Ishikawa (cell line): ENCODE measurements around the gene SAMD14.

Experiments used
- CEBPB ChIP-seq: IDR thresholded peaks from 2 replicates; pipeline ENCODE4 v1.6.1; 2012
- CREB1 ChIP-seq: IDR thresholded peaks from 2 replicates; pipeline ENCODE4 v1.6.1; 2012; ENCODE audit warnings: low read depth
- EP300 ChIP-seq: IDR thresholded peaks from 2 replicates; pipeline ENCODE4 v1.6.1; 2012; ENCODE audit warnings: borderline replicate concordance
- FOXM1 ChIP-seq: IDR thresholded peaks from 2 replicates; pipeline ENCODE4 v1.6.1; 2012; ENCODE audit warnings: low read depth, borderline replicate concordance
- NFIC ChIP-seq: IDR thresholded peaks from 2 replicates; pipeline ENCODE4 v1.6.1; 2012
- RAD21 ChIP-seq: IDR thresholded peaks from 2 replicates; pipeline ENCODE4 v1.6.1; 2012; ENCODE audit warnings: low read depth
- TAF1 ChIP-seq: IDR thresholded peaks from 2 replicates; pipeline ENCODE4 v1.6.1; 2012; ENCODE audit warnings: low read depth, mild to moderate bottlenecking
- TCF12 ChIP-seq: IDR thresholded peaks from 2 replicates; pipeline ENCODE4 v1.6.1; 2012; ENCODE audit warnings: low read depth
- TEAD4 ChIP-seq: IDR thresholded peaks from 2 replicates; pipeline ENCODE4 v1.6.1; 2012
- YY1 ChIP-seq: IDR thresholded peaks from 2 replicates; pipeline ENCODE4 v1.6.1; 2012; ENCODE audit warnings: low read depth
- ZBTB7A ChIP-seq: IDR thresholded peaks from 2 replicates; pipeline ENCODE4 v1.6.1; 2012; ENCODE audit warnings: low read depth
- TF ChIP-seq, protein P1 (sequence below): IDR thresholded peaks from 2 replicates; pipeline ENCODE4 v1.6.1; 2012; ENCODE audit warnings: low read depth, mild to moderate bottlenecking
- TF ChIP-seq, protein P2 (sequence below): IDR thresholded peaks from 2 replicates; pipeline ENCODE4 v1.6.1; 2012
- TF ChIP-seq, protein P3 (sequence below): IDR thresholded peaks from 2 replicates; pipeline ENCODE4 v1.6.1; 2012

DNA sequence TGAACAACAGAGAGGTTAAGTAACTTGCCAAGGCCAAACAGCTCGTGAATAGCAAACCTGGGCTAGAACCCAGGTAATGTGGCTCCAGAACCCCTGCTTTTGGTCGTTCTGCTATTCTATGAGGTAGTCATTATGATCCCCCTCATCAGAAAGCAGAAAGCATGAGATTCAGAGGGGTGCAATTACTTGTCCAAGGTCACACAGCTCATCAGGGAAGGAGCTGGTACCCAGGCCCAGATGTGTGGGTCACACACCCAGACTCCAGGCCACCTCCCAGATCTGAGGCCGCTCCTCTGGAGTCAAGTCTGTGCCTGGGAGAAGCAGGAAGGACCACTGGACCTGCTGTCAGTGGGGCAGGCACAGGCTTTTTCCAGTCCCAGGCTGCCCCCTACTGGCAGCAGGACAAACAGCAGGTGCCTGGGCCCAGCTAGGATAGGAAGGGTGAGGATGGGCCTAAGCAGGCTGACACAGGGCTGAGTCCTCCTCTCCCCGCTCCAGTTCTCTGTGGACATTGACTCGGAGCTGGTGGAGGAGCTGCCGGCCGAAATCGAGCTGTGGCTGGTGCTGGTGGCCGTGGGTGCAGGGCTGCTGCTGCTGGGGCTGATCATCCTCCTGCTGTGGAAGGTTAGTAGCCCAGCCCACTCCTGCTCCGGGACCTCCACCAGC is 42.6 kb downstream of the SAMD14 start:
- TF ChIP-seq RAD21 (peak; percentile 96), YY1 (no peak), NFIC (no peak), CEBPB (no peak), TCF12 (no peak), TAF1 (no peak), CREB1 (no peak), ZBTB7A (no peak), EP300 (no peak), FOXM1 (no peak), TEAD4 (no peak)
- TF ChIP-seq, protein P1, sequence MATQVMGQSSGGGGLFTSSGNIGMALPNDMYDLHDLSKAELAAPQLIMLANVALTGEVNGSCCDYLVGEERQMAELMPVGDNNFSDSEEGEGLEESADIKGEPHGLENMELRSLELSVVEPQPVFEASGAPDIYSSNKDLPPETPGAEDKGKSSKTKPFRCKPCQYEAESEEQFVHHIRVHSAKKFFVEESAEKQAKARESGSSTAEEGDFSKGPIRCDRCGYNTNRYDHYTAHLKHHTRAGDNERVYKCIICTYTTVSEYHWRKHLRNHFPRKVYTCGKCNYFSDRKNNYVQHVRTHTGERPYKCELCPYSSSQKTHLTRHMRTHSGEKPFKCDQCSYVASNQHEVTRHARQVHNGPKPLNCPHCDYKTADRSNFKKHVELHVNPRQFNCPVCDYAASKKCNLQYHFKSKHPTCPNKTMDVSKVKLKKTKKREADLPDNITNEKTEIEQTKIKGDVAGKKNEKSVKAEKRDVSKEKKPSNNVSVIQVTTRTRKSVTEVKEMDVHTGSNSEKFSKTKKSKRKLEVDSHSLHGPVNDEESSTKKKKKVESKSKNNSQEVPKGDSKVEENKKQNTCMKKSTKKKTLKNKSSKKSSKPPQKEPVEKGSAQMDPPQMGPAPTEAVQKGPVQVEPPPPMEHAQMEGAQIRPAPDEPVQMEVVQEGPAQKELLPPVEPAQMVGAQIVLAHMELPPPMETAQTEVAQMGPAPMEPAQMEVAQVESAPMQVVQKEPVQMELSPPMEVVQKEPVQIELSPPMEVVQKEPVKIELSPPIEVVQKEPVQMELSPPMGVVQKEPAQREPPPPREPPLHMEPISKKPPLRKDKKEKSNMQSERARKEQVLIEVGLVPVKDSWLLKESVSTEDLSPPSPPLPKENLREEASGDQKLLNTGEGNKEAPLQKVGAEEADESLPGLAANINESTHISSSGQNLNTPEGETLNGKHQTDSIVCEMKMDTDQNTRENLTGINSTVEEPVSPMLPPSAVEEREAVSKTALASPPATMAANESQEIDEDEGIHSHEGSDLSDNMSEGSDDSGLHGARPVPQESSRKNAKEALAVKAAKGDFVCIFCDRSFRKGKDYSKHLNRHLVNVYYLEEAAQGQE = no peak
- TF ChIP-seq, protein P2, sequence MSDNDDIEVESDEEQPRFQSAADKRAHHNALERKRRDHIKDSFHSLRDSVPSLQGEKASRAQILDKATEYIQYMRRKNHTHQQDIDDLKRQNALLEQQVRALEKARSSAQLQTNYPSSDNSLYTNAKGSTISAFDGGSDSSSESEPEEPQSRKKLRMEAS = no peak
- TF ChIP-seq, protein P3, sequence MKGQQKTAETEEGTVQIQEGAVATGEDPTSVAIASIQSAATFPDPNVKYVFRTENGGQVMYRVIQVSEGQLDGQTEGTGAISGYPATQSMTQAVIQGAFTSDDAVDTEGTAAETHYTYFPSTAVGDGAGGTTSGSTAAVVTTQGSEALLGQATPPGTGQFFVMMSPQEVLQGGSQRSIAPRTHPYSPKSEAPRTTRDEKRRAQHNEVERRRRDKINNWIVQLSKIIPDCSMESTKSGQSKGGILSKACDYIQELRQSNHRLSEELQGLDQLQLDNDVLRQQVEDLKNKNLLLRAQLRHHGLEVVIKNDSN = no peak
